Activated CD4-positive, alpha-beta T cell treated with anti-CD3 and anti-CD28 coated beads, Interleukin-2, amount 10 ng/mL, durations not matched to agents 7 days and 5 days (primary cell): ENCODE data around the gene DENND4A. TPM values are rescaled to one million over a fixed set of nuclear protein-coding genes. Genes with fewer than 3 reads are reported as not detected.
"Not testable (repeated sequence)": the region's sequence is repeated elsewhere in the genome, so short reads cannot be mapped to it uniquely, and the experiment has no call there.

Experiments used
- CTCF ChIA-PET: fragments of 350-600 bp; sonication (Branson Sonifier 250); formaldehyde crosslinking; loops from one replicate; lab custom pipeline; 2021; ENCODE audit warnings: antibody characterized with exemption; lab: Charles Lee
- POLR2A ChIA-PET: fragments of 350-600 bp; sonication (Branson Sonifier 250); formaldehyde crosslinking; loops from one replicate; lab custom pipeline; 2021; ENCODE audit warnings: antibody characterized with exemption; lab: Charles Lee
- DNase-seq: peaks from one replicate; pipeline ENCODE4 v3.0.0-alpha.2; 2020
- H3K27ac Mint-ChIP-seq: one replicate; pipeline ENCODE4 v1.8.0; 2021; ENCODE audit warnings: mild to moderate bottlenecking, moderate library complexity, mixed read lengths
- H3K27me3 Mint-ChIP-seq: one replicate; pipeline ENCODE4 v1.8.0; 2021; ENCODE audit warnings: mixed read lengths
- H3K36me3 Mint-ChIP-seq: one replicate; pipeline ENCODE4 v1.8.0; 2021; ENCODE audit warnings: low read depth, mixed read lengths
- H3K4me1 Mint-ChIP-seq: one replicate; pipeline ENCODE4 v1.8.0; 2021; ENCODE audit warnings: mixed read lengths
- H3K4me3 Mint-ChIP-seq: one replicate; pipeline ENCODE4 v1.8.0; 2021; ENCODE audit warnings: mild to moderate bottlenecking, moderate library complexity, mixed read lengths
- H3K9me3 Mint-ChIP-seq: one replicate; pipeline ENCODE4 v1.8.0; 2021; ENCODE audit warnings: mixed read lengths
- total RNA-seq, 2 experiments: library from RNA; stranded (reverse); gene quantifications; one replicate each; pipeline ENCODE4 v1.2.3, GENCODE V29; 2021

DENND4A gene
- total RNA-seq, 2 experiments from 2014 or later, result 30.9 to 40.2 TPM

DNA sequence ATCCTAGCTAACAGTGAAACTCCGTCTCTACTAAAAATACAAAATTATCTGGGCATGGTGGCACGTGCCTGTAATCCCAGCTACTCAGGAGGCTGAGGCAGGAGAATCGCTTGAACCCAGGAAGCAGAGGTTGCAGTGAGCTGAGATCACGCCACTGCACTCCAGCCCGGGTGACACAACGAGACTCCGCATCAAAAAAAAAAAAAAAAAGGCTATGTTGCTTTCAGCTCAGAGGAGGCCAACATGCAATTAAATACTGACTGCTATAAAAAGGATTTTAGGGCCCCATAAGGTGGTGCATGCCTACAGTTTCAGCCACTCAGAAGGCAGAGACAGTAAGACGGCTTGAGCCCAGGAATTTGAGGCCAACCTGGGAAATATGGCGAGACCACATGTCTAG is 13.4 kb downstream of the DENND4A start:
- ChIA-PET CTCF (interaction anchor here (0.6 to 0.9 kb wide), 2 partner anchors 10 to 51 kb away, joined by 3 to 4 read pairs; no protein-coding TSS in a partner anchor), POLR2A (interaction anchor here (0.6 to 0.7 kb wide), 2 partner anchors 13 to 40 kb away, joined by 3 to 4 read pairs; partner anchors contain the start of gene DENND4A)
- peaks cover 13% of the 10 kb centered on the region for H3K36me3 Mint-ChIP-seq
- peaks cover 24% of the 10 kb centered on the region for H3K4me1 Mint-ChIP-seq
- DNase-seq, H3K27me3 Mint-ChIP-seq, H3K9me3 Mint-ChIP-seq: not testable (repeated sequence)
- peak overlapping the region; percentile 76 for H3K27ac Mint-ChIP-seq
- peak overlapping the region; percentile 26 for H3K4me3 Mint-ChIP-seq

- Mint-ChIP-seq H3K9me3 (no peaks in the 10 kb centered on the region), H3K27ac (peak overlapping the region; percentile 76)
Observed at GRCh38 chr15:65778269-65778668, 13.8 kb downstream of the DENND4A start.

DNA sequence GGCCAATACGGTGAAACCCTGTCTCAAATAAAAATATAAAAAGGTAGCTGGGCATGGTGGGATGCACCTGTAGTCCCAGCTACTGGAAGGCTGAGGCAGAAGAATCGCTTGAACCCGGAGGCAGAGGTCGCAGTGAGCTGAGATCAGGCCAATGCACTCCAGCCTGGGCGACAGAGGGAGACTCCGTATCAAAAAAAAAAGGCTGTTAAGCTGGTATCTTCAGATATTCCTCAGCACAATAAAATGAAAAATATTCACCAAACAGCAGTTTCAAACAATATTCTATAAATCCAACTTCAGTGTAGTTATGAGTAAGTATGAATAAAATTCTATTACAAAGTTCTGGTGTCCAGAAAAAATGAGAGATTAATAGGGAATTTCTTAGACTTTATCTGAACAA is 14.2 kb downstream of the DENND4A start:
- Mint-ChIP-seq H3K4me1 (peaks cover 32% of the 10 kb centered on the region), H3K27me3 (no peaks in the 10 kb centered on the region), H3K27ac (no peak overlapping the region), H3K4me3 (no peak overlapping the region), H3K9me3 (no peaks in the 10 kb centered on the region), H3K36me3 (peaks cover 17% of the 10 kb centered on the region)
- CTCF ChIA-PET, result interaction anchor here (0.9 to 1.5 kb wide), 3 partner anchors 9 to 29 kb away, joined by 3 read pairs; partner anchors contain the start of gene DENND4A
- DNase-seq, result no peak
- POLR2A ChIA-PET, result no interaction called here

More at GRCh38 chr15:65778269-65778668, 13.8 kb downstream of the DENND4A start:
- no peak for DNase-seq
- no peaks in the 10 kb centered on the region for H3K27me3 Mint-ChIP-seq
- H3K4me3 Mint-ChIP-seq, result peak overlapping the region; percentile 26
- CTCF ChIA-PET, result interaction anchor here (0.6 to 1.0 kb wide), 3 partner anchors 9 to 51 kb away, joined by 3 to 4 read pairs (median 3); no protein-coding TSS in a partner anchor
- peaks cover 14% of the 10 kb centered on the region for H3K36me3 Mint-ChIP-seq
- POLR2A ChIA-PET, result interaction anchor here (0.6 to 0.7 kb wide), 2 partner anchors 14 to 41 kb away, joined by 3 to 4 read pairs; partner anchors contain the start of gene DENND4A
- H3K4me1 Mint-ChIP-seq, result peaks cover 28% of the 10 kb centered on the region

DNA sequence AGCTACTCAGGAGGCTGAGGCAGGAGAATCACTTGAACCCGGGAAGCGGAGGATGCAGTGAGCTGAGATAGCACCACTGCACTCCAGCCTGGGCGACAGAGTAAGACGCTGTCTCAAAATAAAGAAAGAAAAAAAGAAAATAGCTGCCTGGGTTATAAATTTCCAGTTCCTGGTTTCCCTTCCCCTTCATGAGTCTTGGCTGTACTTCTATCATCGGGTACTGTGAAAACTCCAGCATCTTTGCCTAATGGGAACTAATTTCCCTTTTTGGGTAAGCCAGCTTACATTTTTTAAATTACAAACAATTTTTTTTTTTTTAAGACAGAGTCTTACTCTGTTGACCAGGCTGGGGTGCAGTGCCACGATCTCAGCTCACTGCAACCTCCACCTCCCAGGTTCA is 15.0 kb downstream of the DENND4A start:
- no peak overlapping the region for H3K27ac Mint-ChIP-seq
- no peaks in the 10 kb centered on the region for H3K27me3 Mint-ChIP-seq
- no peaks in the 10 kb centered on the region for H3K9me3 Mint-ChIP-seq
- CTCF ChIA-PET, result interaction anchor here (0.6 to 1.5 kb wide), 5 partner anchors 15 to 51 kb away, joined by 3 to 4 read pairs (median 3); partner anchors contain the start of gene DENND4A
- no peak for DNase-seq
- POLR2A ChIA-PET, result interaction anchor here (0.6 kb wide), 1 partner anchor 14 kb away, joined by 4 read pairs; no protein-coding TSS in a partner anchor
- H3K4me1 Mint-ChIP-seq, result peaks cover 35% of the 10 kb centered on the region
- H3K4me3 Mint-ChIP-seq, result no peak overlapping the region
- peaks cover 21% of the 10 kb centered on the region for H3K36me3 Mint-ChIP-seq

DNA sequence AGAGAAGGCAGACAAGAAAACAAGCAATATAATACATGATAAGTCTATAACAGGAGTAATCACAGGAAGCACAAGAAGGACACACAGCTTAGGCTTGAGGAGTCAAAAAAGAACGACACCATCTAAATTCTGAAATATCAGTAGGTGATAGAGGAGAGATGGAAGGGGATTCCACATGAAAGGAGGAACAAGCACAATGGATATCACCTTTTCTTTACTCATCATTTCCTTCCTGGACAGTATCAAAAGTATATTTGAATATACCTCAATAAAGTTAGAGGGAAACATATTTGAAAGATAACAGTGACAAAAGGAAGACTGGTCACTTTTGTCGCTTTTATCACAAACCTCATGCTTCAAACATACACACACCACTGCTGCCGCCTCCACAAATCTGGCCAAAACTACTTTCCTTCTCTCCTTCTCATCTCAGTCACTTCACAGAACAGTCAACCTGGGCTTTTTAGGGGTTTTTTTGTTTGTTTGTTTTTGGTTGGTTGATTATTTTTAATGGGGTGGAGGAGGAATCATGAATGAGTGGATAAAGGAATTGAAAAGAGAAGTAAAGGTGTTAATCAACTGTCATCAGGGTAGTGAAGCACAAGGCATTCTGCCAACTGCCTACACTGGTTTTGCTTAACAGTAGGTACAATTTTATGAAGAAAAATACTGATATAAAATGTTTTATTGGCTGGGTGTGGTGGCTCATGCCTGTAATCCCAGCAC is 18.5 kb downstream of the DENND4A start:
- Mint-ChIP-seq H3K27ac (peak overlapping the region; percentile 9), H3K4me3 (no peak overlapping the region), H3K36me3 (peaks cover 30% of the 10 kb centered on the region), H3K27me3 (no peaks in the 10 kb centered on the region), H3K9me3 (no peaks in the 10 kb centered on the region), H3K4me1 (peaks cover 36% of the 10 kb centered on the region)
- CTCF ChIA-PET, result interaction anchor here (0.6 kb wide), 1 partner anchor 12 kb away, joined by 3 read pairs; no protein-coding TSS in a partner anchor
- POLR2A ChIA-PET, result no interaction called here
- no peak for DNase-seq

DNA sequence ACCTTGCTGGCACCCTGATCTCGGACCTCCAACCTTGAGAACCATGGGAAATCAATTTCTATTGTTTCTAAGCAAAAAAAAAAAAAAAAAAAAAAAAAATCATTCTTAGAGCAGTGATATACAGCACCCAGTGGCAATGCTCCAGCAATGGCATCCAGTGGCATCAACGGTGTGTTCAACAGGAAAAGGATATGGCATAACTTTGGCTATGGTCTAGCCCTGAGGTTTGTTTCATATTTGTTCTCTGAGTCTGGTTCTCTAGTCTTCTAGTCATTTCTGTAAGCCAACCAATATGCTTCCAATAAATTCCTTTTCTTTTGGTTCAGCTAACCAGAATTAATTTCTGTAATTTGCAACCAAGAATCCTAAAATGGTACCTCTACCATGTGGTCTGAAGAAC is 19.2 kb downstream of the DENND4A start:
- peak overlapping the region; percentile 9 for H3K27ac Mint-ChIP-seq
- H3K27me3 Mint-ChIP-seq, result no peaks in the 10 kb centered on the region
- peaks cover 30% of the 10 kb centered on the region for H3K36me3 Mint-ChIP-seq
- CTCF ChIA-PET, result interaction anchor here (0.6 kb wide), 1 partner anchor 1163 kb away, joined by 3 read pairs; no protein-coding TSS in a partner anchor
- H3K4me3 Mint-ChIP-seq, result no peak overlapping the region
- POLR2A ChIA-PET, result no interaction called here
- peaks cover 4% of the 10 kb centered on the region for H3K9me3 Mint-ChIP-seq
- H3K4me1 Mint-ChIP-seq, result peaks cover 37% of the 10 kb centered on the region
- DNase-seq, result no peak

DNA sequence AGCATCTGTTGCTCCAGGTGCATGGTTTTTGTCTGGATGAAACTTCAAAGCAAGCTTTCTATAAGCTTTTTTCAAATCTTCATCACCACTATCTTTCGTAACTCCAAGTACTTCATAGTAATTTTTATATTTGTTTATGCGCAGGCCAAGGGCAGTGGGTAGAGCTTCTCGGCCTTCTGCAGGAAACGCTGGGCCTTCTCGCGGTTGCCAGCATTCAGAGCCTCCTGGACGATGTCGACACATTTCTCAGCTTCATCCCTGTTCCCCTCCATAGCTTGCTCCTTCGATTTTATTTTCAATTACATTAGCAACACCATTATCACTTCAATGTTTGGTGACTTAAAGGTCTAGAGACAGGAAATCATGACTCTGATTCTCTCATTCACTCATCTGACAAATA is 20.2 kb downstream of the DENND4A start:
- ChIA-PET CTCF (interaction anchor here (1.1 to 1.4 kb wide), 2 partner anchors 11 to 19 kb away, joined by 3 read pairs; no protein-coding TSS in a partner anchor), POLR2A (no interaction called here)
- Mint-ChIP-seq H3K27ac (no peak overlapping the region), H3K27me3 (no peaks in the 10 kb centered on the region), H3K4me3 (no peak overlapping the region), H3K9me3 (peaks cover 4% of the 10 kb centered on the region), H3K36me3 (peaks cover 34% of the 10 kb centered on the region), H3K4me1 (peaks cover 44% of the 10 kb centered on the region)
- no peak for DNase-seq

DNA sequence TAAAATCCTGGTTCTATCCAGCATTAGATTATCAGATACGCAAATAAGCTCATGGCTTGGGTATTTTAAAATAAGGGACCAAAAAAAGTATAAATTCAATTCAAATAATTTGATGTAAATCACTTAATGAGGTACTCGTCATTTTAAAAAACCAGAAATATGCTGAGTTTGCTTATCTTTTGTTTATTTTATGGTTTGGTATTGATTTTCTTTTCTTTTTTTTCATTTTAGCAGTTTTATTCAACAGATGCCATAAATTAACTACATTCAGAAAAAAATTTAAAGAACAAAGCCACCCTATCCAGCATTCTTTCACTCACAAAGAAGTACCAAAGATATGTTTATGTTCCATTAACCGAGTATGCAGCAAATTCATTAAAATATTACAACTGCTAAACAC is 22.6 kb downstream of the DENND4A start:
- DNase-seq, result no peak
- POLR2A ChIA-PET, result interaction anchor here (0.5 kb wide), 1 partner anchor 465 kb away, joined by 3 read pairs; the partner anchor contains the start of gene RNU5B-1
- CTCF ChIA-PET, result interaction anchor here (0.6 to 1.6 kb wide), 5 partner anchors 9 to 689 kb away, joined by 3 to 5 read pairs (median 3); no protein-coding TSS in a partner anchor
- Mint-ChIP-seq H3K27me3 (no peaks in the 10 kb centered on the region), H3K36me3 (peaks cover 39% of the 10 kb centered on the region), H3K4me1 (peaks cover 48% of the 10 kb centered on the region), H3K4me3 (no peak overlapping the region), H3K9me3 (peaks cover 4% of the 10 kb centered on the region), H3K27ac (no peak overlapping the region)

DNA sequence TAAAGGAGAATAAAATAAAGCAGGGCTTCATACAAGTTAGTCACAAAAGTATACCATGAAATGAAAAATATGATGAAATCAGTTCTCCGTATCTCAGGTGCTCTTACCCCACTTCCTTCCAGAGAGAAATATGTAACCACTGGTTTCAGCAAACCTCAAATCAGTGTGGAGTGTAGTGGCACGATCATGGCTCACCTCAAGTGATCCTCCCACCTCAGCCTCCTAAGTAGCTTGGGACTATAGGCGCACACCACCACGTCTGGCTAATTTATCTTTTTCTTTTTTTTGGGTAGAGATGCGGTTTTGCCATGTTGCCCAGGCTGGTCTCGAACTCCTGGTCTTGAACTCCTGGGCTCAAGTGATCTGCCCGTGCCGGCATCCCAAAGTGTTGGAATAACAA is 24.2 kb downstream of the DENND4A start:
- peak overlapping the region; percentile 58 for H3K27ac Mint-ChIP-seq
- DNase-seq, result peak; percentile 41
- H3K9me3 Mint-ChIP-seq, result peaks cover 4% of the 10 kb centered on the region
- CTCF ChIA-PET, result no interaction called here
- no peak overlapping the region for H3K4me3 Mint-ChIP-seq
- POLR2A ChIA-PET, result no interaction called here
- no peaks in the 10 kb centered on the region for H3K27me3 Mint-ChIP-seq
- H3K4me1 Mint-ChIP-seq, result peaks cover 45% of the 10 kb centered on the region
- H3K36me3 Mint-ChIP-seq, result peaks cover 35% of the 10 kb centered on the region

DNA sequence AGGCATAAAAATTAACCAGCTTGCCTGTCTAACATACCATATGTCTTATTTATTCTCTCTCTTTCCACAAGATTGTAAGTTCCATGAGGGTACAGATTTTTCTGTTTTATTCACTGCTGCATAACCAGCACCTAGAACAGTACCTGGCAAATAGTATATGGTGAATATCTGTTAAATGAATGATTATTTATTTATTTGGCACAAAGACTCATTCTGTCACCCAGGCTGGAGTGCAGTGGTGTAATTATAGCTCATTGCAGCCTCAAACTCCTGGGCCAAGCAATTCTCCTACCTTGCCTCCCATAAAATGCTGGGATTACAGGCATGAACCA is 24.9 kb downstream of the DENND4A start:
- H3K27me3 Mint-ChIP-seq, result no peaks in the 10 kb centered on the region
- CTCF ChIA-PET, result no interaction called here
- POLR2A ChIA-PET, result no interaction called here
- peaks cover 46% of the 10 kb centered on the region for H3K4me1 Mint-ChIP-seq
- H3K4me3 Mint-ChIP-seq, result no peak overlapping the region
- H3K27ac Mint-ChIP-seq, result no peak overlapping the region
- peaks cover 33% of the 10 kb centered on the region for H3K36me3 Mint-ChIP-seq
- H3K9me3 Mint-ChIP-seq, result peaks cover 4% of the 10 kb centered on the region
- DNase-seq, result no peak

- peaks cover 28% of the 10 kb centered on the region for H3K36me3 Mint-ChIP-seq
Observed at GRCh38 chr15:65766422-65767263, 25.4 kb downstream of the DENND4A start.

GRCh38 chr15:65765106-65765505 is 27.0 kb downstream of the DENND4A start:
- H3K4me1 Mint-ChIP-seq, result peaks cover 51% of the 10 kb centered on the region
- H3K36me3 Mint-ChIP-seq, result peaks cover 22% of the 10 kb centered on the region
- DNase-seq, result no peak
- H3K4me3 Mint-ChIP-seq, result no peak overlapping the region
- H3K9me3 Mint-ChIP-seq, result peaks cover 4% of the 10 kb centered on the region
- POLR2A ChIA-PET, result no interaction called here
- H3K27ac Mint-ChIP-seq, result no peak overlapping the region
- CTCF ChIA-PET, result interaction anchor here (0.8 kb wide), 1 partner anchor 42 kb away, joined by 3 read pairs; no protein-coding TSS in a partner anchor
- H3K27me3 Mint-ChIP-seq, result no peaks in the 10 kb centered on the region

More at GRCh38 chr15:65766422-65767263, 25.4 kb downstream of the DENND4A start:
- no peak overlapping the region for H3K4me3 Mint-ChIP-seq
- peaks cover 4% of the 10 kb centered on the region for H3K9me3 Mint-ChIP-seq
- no peak for DNase-seq
- H3K27me3 Mint-ChIP-seq, result no peaks in the 10 kb centered on the region
- POLR2A ChIA-PET, result no interaction called here
- no peak overlapping the region for H3K27ac Mint-ChIP-seq
- CTCF ChIA-PET, result interaction anchor here (1.0 to 1.2 kb wide), 2 partner anchors 18 to 90 kb away, joined by 3 to 7 read pairs; no protein-coding TSS in a partner anchor
- peaks cover 47% of the 10 kb centered on the region for H3K4me1 Mint-ChIP-seq
